CD4-positive, alpha-beta T cell (primary cell): ENCODE measurements around the gene KCNQ4. TPM values are rescaled to one million over a fixed set of nuclear protein-coding genes. Genes with fewer than 3 reads are reported as not detected.

Experiments
- ATAC-seq: fragments of 200-7000 bp; cut with Tn5 transposase; one replicate; pipeline ENCODE4 v1.10.0; 2022; ENCODE audit warnings: mild to moderate bottlenecking; ENCODE audit not compliant: poor library complexity
- CTCF ChIA-PET: fragments of 350-600 bp; sonication (Branson Sonifier 250); formaldehyde crosslinking; loops from one replicate; lab custom pipeline; 2021; ENCODE audit warnings: antibody characterized with exemption, inconsistent platforms; lab: Charles Lee
- POLR2A ChIA-PET: fragments of 350-600 bp; sonication (Branson Sonifier 250); formaldehyde crosslinking; loops from one replicate; lab custom pipeline; 2021; ENCODE audit warnings: antibody characterized with exemption, inconsistent platforms; lab: Charles Lee
- DNase-seq, 14 experiments: peaks; one replicate each; pipeline ENCODE4 v3.0.0-alpha.2; 2013 to 2020; ENCODE audit warnings: mixed read lengths in 2 of 14
- H3K27ac ChIP-seq, 2 donors: one replicate each; pipeline versions ENCODE4 v1.5.1 to v1.7.0; 2013; ENCODE audit warnings: low read length in 2 of 2, low read depth in 1 of 2, mild to moderate bottlenecking in 1 of 2
- H3K27me3 ChIP-seq, 2 experiments: 1 replicate in 1 of 2; 2 replicates in 1 of 2; pipeline versions ENCODE4 v1.6.1 to v1.7.0; 2013; ENCODE audit warnings: low read length in 2 of 2, control low read depth in 1 of 2, mild to moderate bottlenecking in 1 of 2, moderate library complexity in 1 of 2; ENCODE audit not compliant: insufficient read depth in 2 of 2, control insufficient read depth in 1 of 2
- H3K36me3 ChIP-seq: one replicate; pipeline ENCODE4 v1.6.1; 2013; ENCODE audit warnings: low read length, control low read depth; ENCODE audit not compliant: insufficient read depth
- H3K4me1 ChIP-seq: one replicate; pipeline ENCODE4 v1.6.1; 2013; ENCODE audit warnings: low read length, control low read depth; ENCODE audit not compliant: insufficient read depth
- H3K4me3 ChIP-seq: one replicate; pipeline ENCODE4 v1.5.1; 2013; ENCODE audit warnings: mild to moderate bottlenecking, low read length, moderate library complexity
- H3K9me3 ChIP-seq, 2 experiments: 1 replicate in 1 of 2; 2 replicates in 1 of 2; pipeline versions ENCODE4 v1.6.1 to v1.7.0; 2013; ENCODE audit warnings: low read length in 2 of 2, mild to moderate bottlenecking in 2 of 2, control low read depth in 1 of 2, moderate library complexity in 1 of 2; ENCODE audit not compliant: control insufficient read depth in 1 of 2, insufficient read depth in 1 of 2
- H3K27ac Mint-ChIP-seq: one replicate; pipeline ENCODE4 v1.8.0; 2020; ENCODE audit warnings: mixed read lengths
- H3K27me3 Mint-ChIP-seq: one replicate; pipeline ENCODE4 v1.8.0; 2021; ENCODE audit warnings: mixed read lengths
- H3K36me3 Mint-ChIP-seq: one replicate; pipeline ENCODE4 v1.8.0; 2021; ENCODE audit warnings: low read depth, mixed read lengths
- H3K4me1 Mint-ChIP-seq: one replicate; pipeline ENCODE4 v1.8.0; 2021; ENCODE audit warnings: low read depth, mixed read lengths
- H3K4me3 Mint-ChIP-seq: one replicate; pipeline ENCODE4 v1.8.0; 2020; ENCODE audit warnings: mild to moderate bottlenecking, mixed read lengths
- H3K9me3 Mint-ChIP-seq: one replicate; pipeline ENCODE4 v1.8.0; 2020; ENCODE audit warnings: mixed read lengths
- CTCF ChIP-seq: fragments of 200-600 bp; IDR thresholded peaks from one replicate; pipeline ENCODE4 v1.8.0; 2022; ENCODE audit warnings: antibody characterized with exemption, mild to moderate bottlenecking
- intact Hi-C, 2 experiments: fragments of 100-400 bp; cut with DNase I in 1 of 2; cut with micrococcal nuclease in 1 of 2; formaldehyde crosslinking; loops; one replicate each; pipeline versions ENCODE4 v1.15.1 to v1.9.0; 2023 to 2025; cut with DNase I, micrococcal nuclease
- total RNA-seq, 174 experiments: library from RNA in 2 of 174; stranded (reverse) in 2 of 174; gene quantifications; one replicate each; pipeline ENCODE4 v1.2.3 and lab custom pipeline; 2021 to 2026

Gene KCNQ4
- total RNA-seq, 2 experiments from 2014 or later = 0.25 to 0.30 TPM

- Histone ChIP-seq H3K4me1 (peaks cover 30% of the 10 kb centered on the region), H3K27ac (peak overlapping the region; percentile 49 to 55), H3K27me3 (no peaks in the 10 kb centered on the region), H3K4me3 (peak overlapping the region; percentile 53), H3K9me3 (no peaks in the 10 kb centered on the region), H3K36me3 (no peaks in the 10 kb centered on the region)
- Mint-ChIP-seq H3K27ac (peak overlapping the region; percentile 81), H3K4me1 (peaks cover 32% of the 10 kb centered on the region), H3K36me3 (no peaks in the 10 kb centered on the region), H3K27me3 (no peaks in the 10 kb centered on the region), H3K9me3 (no peaks in the 10 kb centered on the region), H3K4me3 (peak overlapping the region; percentile 84)
- DNase-seq (peak; percentile 74 to 95 (median 85)), ATAC-seq (peak; percentile 91)
- ChIA-PET POLR2A (interaction anchor here (0.9 to 4.8 kb wide), 2 partner anchors 16 to 60 kb away, joined by 3 to 21 read pairs; partner anchors contain the start of gene CITED4), CTCF (interaction anchor here (0.8 kb wide), 1 partner anchor 111 kb away, joined by 3 read pairs; the partner anchor contains the start of gene NFYC)
- intact Hi-C loops = loop anchor here (1.0 to 10.0 kb wide), 5 partner anchors 16 to 553 kb away; partner anchors contain the start of genes CITED4 (in 1 of the 2), NFYC (in 1 of the 2) and RIMS3 (in 1 of the 2)
- no peak for TF ChIP-seq CTCF
Measured at GRCh38 chr1:40802078-40802741, 18.6 kb downstream of the KCNQ4 start.

- DNase-seq (no peak), ATAC-seq (peak; percentile 8)
- H3K27ac Mint-ChIP-seq = peak overlapping the region; percentile 81
- Histone ChIP-seq H3K27ac (peak overlapping the region; percentile 49 to 55), H3K27me3 (no peaks in the 10 kb centered on the region), H3K4me1 (peaks cover 25% of the 10 kb centered on the region), H3K9me3 (no peaks in the 10 kb centered on the region), H3K4me3 (peak overlapping the region; percentile 53), H3K36me3 (no peaks in the 10 kb centered on the region)
- H3K27me3 Mint-ChIP-seq = no peaks in the 10 kb centered on the region
- H3K4me1 Mint-ChIP-seq = peaks cover 27% of the 10 kb centered on the region
- ChIA-PET POLR2A (interaction anchor here (0.9 to 4.8 kb wide), 2 partner anchors 16 to 59 kb away, joined by 3 to 21 read pairs; partner anchors contain the start of gene CITED4), CTCF (interaction anchor here (1.0 kb wide), 1 partner anchor 28 kb away, joined by 3 read pairs; no protein-coding TSS in a partner anchor)
- no peaks in the 10 kb centered on the region for H3K9me3 Mint-ChIP-seq
- peak overlapping the region; percentile 78 for H3K4me3 Mint-ChIP-seq
- intact Hi-C loops = loop anchor here (1.0 to 10.0 kb wide), 5 partner anchors 16 to 552 kb away; partner anchors contain the start of genes CITED4 (in 1 of the 2), NFYC (in 1 of the 2) and RIMS3 (in 1 of the 2)
- no peak for TF ChIP-seq CTCF
- H3K36me3 Mint-ChIP-seq = no peaks in the 10 kb centered on the region
Measured at GRCh38 chr1:40802742-40803113, 19.1 kb downstream of the KCNQ4 start.

GRCh38 chr1:40803447-40803846 is 19.9 kb downstream of the KCNQ4 start:
- Mint-ChIP-seq H3K4me3 (peak overlapping the region; percentile 68), H3K9me3 (no peaks in the 10 kb centered on the region), H3K4me1 (peaks cover 26% of the 10 kb centered on the region), H3K36me3 (no peaks in the 10 kb centered on the region), H3K27ac (peak overlapping the region; percentile 81), H3K27me3 (no peaks in the 10 kb centered on the region)
- Histone ChIP-seq H3K4me1 (peaks cover 22% of the 10 kb centered on the region), H3K36me3 (no peaks in the 10 kb centered on the region), H3K27ac (peak overlapping the region; percentile 31 to 55), H3K27me3 (no peaks in the 10 kb centered on the region), H3K4me3 (no peak overlapping the region), H3K9me3 (no peaks in the 10 kb centered on the region)
- ATAC-seq (no peak), DNase-seq (peak in 1 of 14 experiments; percentile 33)
- ChIA-PET POLR2A (interaction anchor here (4.8 kb wide), 1 partner anchor 59 kb away, joined by 21 read pairs; the partner anchor contains the start of gene CITED4), CTCF (interaction anchor here (0.5 to 1.0 kb wide), 3 partner anchors 28 to 67 kb away, joined by 3 to 5 read pairs (median 3); no protein-coding TSS in a partner anchor)
- no peak for TF ChIP-seq CTCF
- intact Hi-C loops = loop anchor here in 1 of 2 experiments (5.0 to 10.0 kb wide), 3 partner anchors 111 to 551 kb away; partner anchors contain the start of genes NFYC and RIMS3
